ENCODE results near the gene RPS8. TPM values are rescaled to one million over a fixed set of nuclear protein-coding genes. Genes with fewer than 3 reads are reported as not detected.

Gene RPS8
- total RNA-seq, result 1,727 and 1,738 TPM in 2 replicates

DNA sequence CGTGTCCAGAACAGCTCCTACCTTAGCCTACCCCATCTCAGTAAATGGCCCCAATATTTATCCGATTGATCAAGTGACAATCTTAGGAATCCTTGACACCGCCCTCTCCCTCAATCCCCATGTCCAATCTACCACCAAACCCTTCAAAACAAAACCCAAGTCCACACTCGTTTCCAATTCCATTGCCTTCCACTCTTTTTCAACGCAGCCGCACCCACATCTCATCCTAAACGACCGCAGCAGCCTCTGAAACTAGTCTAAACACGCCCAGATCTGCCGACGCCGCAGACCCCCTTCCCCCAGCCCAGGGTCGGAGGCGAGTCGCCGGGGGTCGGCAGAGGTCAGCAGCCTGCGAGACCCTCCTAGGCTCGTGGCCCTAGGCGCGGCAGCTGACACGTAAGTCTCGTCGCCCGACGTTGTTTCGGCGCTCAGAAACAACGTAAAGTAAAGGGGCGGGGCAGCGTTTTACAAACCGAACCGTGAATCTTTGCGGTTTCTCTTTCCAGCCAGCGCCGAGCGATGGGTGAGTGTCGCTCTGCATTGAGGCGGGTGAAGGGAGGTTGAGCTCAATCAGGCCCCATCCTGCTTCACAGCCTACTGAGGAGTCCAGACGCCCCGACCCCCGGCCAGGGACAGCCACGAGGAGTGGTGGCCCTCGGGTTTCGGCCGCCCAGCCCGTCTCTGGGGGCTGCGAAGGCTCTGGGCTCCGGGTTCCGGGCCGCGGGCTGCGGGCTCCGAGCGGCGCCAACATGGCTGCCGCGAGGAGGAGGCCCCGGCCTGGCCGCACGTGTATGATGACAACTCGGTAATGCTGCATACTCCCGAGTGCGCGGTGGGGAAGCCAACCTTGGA, at the start of gene RPS8:
Gene RPS8 (plus strand): TSS at position 463 of the 852 bp plus-strand sequence. CDS start 57 bp downstream, at position 520.

DNA sequence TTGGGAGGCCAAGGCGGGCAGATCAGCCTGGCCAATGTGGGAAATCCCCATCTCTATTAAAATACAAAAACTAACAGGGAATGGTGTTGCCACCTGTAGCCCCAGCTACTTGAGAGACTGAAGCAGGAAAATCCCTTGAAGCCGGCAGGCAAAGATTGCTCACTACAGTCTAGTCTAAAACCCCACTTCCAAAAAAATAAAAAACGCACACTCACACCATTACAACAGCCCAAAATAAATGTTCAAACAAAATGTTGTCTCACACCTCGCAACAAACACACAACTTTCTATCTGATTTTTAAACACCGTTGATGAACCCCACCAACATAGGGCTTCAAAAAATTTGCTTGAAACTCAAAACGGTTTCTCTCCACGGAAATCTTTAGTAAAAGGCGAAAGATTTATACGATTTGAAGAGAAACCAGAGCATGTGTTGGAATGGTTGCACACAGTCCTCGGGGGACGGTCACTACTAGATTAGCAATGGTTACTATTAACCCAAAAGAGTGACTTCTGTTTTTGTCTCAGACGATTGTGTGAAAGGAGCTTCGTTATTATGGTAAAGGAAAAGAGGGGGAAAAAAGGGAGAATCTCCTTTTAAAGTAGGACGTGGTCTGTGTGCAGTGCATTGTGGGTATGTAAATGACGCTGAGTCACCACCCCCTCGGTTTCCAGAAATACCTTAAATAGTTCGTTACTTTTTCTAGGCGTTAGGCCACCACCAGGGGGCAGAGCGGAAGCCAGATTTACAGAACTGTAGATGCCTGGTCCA, 44.4 kb upstream of the RPS8 start, which contains the start of gene RNU5D-1:
Gene RNU5D-1 (minus strand): TSS at position 430 of the 772 bp plus-strand sequence.

DNA sequence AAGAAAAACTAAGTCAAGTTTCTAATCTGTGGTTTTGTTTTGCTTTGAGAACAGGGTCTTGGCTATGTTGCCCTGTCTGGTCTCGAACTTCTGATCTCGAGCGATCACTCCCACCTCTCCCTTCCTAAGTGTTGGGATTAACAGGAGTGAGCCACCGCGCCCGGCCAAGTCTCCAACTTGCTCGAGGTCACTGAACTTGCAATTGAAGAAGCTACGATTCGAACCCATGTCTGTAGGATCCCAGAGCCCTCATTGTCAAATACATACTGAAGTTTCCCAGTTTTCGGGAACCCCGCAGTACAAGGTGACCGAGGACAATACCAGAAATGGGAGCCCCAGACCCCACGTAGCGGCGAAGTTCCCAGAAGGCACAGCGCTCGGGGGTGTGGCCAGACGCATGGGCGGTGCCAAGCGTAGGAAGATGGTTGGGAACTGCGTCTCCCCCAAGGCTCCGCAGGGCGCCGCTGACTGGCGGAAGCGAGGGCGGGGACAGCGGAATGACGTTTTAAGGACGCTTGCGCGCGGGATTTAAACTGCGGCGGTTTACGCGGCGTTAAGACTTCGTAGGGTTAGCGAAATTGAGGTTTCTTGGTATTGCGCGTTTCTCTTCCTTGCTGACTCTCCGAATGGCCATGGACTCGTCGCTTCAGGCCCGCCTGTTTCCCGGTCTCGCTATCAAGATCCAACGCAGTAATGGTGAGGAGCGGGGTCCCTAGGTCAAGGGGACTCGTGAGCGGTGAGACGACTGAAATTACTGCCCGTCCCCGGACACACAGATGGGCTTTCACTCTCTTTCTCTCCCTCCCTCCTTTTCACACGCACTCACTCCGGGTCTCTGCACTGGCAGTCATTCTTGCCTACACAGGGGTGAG, 35.8 kb upstream of the RPS8 start, which contains the start of gene KIF2C:
Gene KIF2C (plus strand): TSS at position 531 of the 872 bp plus-strand sequence. CDS start 96 bp downstream, at position 627.

DNA sequence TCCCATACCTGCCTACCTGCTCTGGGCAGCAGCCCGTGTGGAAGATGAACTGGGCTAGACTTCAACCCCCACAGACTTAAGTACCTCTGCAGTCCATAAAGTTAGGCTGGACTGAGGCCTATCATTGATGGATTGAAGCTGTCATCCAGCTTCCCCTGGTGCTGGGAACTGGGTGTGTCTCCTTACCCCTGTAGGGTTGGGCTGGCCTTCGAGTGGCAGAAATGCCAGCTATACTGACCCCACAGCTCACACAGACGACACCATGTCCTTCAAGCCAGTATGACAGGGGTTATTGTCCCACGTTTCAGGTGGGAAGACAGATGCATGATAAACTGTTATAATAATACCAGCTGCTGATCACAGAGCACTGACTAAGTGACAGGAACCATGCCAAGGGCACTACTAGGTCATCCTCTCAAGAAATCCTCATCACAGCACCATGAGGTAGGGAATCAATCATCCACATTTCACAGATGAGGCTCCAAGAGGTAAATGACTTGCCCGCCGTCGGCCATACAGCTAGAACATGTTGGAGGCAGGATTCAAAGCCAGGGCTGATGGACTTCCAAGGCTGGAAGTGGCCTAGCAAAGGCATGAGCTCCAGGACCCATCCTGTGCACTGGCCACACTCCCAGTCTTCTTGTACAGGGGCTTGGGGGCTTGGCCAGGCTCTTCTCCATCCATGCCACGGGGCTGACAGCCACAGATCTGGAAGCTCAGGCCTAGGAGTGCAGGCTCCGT, 12.9 kb downstream of the RPS8 start, which contains the start of gene BEST4:
Gene BEST4 (minus strand): TSS at position 51 of the 741 bp plus-strand sequence. CDS start 465 bp downstream, outside the sequence.

DNA sequence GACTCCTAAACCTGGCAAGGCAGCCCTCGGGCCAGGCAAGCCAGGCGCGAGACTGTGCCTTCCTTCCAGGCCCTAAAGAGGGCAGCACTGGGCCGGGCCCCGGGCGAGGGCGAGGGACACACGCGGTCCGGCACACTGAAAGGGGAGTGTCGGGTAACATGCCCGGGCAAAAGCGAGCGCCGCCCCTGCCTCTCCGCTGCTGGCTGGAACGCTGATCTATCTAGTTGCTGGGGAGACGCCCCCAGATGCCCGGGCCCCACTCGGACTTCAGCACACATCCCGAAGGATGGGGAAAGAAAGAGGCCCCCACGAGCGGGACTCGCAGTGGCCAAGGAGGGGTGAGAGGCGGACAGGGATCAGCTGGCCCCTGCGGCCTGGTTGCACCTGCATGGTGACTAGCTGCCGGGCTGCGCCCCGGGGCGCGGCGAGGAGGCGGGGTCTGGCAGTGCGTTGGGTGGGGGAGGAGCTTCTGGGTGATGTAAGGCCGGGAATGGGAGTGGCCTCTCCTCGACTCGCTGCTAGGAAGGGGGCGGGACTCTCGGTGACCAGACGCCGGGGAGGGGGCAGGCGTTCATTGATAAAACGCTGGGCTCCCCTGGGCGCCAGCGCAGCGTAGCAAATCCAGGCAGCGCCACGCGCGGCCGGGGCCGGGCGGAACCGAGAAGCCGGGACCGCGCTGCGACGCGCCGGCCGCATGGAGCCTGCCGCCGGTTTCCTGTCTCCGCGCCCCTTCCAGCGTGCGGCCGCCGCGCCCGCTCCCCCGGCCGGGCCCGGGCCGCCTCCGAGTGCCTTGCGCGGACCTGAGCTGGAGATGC, 24.6 kb downstream of the RPS8 start, which contains the start of gene PLK3:
Gene PLK3 (plus strand): TSS at position 608 of the 815 bp plus-strand sequence. CDS start 87 bp downstream, at position 695.

DNA sequence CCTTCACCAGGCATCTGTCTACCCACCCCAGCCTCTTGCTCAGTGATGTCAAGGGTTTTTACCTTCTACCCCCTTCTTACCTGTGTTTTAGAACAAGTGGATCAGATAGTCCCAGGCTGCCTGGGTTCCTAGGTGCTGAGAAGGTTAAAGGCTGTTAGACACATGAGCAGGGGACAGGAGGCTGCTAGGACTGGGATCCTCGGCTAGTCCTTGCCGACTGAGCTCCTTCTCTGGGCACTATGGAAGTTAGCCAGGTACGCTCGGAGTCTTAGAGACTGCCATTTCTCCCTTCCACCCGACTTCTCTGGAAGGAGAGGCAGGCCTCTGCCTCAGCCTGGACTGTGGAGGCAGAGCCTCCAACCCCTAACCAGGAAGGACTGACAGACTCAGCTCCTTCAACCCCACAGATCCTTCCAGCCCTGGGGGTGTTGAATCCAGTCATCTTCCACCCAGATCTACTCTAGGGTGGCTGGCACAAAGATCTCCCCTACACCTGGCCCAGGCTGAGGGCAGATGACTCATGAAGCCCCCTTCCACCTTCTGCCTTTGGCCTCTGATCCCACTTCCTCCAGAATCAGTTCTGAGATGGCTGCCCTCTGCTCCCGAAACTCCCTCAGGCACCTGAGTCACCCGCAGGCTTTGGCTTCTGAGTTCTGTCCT, 31.5 kb downstream of the RPS8 start, which contains the start of gene DYNLT4:
Gene DYNLT4 (minus strand): TSS at position 648 of the 660 bp plus-strand sequence. CDS start 683 bp downstream, outside the sequence.

DNA sequence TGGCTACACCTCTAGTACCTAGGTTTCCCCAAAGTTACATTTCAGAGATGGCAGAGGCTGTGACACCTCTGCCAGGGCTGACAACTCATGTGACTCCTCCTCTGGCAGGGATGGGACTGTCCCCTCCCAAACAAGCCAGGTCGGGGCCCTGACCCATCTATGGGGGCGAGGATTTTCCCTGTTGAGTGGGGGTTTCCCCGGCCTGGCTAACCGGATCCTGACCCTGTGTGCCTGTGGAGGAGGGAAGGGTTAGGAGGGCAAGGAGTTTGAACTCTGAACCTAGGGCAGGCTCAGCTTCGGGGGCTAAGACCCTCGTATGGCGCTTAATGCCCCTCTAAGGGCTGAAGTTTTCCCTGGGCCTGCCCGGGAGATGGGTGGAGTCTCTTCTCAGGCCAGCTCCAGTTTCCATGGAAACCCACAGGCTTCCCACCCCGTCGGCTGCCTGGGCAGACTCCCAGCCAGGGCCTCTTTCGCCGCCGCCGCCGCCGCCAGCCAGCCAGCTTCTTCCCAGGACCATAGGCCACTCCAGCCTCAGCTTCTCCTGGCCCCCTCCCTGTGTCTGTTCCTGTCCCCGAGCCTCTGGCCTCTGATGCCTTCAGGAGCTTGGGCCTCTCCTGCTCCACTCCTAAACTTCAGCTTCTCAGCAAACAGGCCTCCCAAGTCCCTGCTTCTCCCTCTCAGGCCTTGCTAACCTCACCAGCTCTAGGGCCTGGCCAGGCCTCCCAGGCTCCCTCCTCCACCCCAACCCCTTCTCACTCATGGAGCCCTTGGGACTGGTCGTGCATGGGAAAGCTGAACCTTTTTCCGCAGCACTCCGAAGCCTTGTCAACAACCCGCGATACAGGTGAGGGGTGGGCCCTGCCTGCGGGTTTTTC, 33.0 kb downstream of the RPS8 start, which contains the start of gene BTBD19:
Gene BTBD19 (plus strand): TSS at position 461 of the 875 bp plus-strand sequence. CDS start 298 bp downstream, at position 759.

Other genes starting within 250 kb of the RPS8 start
- 3.6 and 4.9 TPM in 2 replicates for gene TMEM53, start 101.1 kb upstream of the RPS8 start, total RNA-seq
- gene ARMH1, start 100.8 kb upstream of the RPS8 start, total RNA-seq, result 0.71 and 0.83 TPM in 2 replicates
- not detected in 2 replicates for gene RNU5D-1, start 44.4 kb upstream of the RPS8 start, total RNA-seq
- 2.9 and 3.4 TPM in 2 replicates for gene KIF2C, start 35.7 kb upstream of the RPS8 start, total RNA-seq
- under 0.01 TPM in 1 of 2 replicates, not detected in the other for gene BEST4, start 12.6 kb downstream of the RPS8 start, total RNA-seq
- 11.9 and 20.8 TPM in 2 replicates for gene PLK3, start 24.8 kb downstream of the RPS8 start, total RNA-seq
- gene DYNLT4, start 31.8 kb downstream of the RPS8 start, total RNA-seq, result not detected in 2 replicates
- 4.3 and 8.3 TPM in 2 replicates for gene BTBD19, start 33.0 kb downstream of the RPS8 start, total RNA-seq
- under 0.01 and 0.14 TPM in 2 replicates for gene PTCH2, start 67.7 kb downstream of the RPS8 start, total RNA-seq
- 32.9 TPM in 2 replicates for gene EIF2B3, start 211.1 kb downstream of the RPS8 start, total RNA-seq
- 9.7 and 12.6 TPM in 2 replicates for gene HECTD3, start 235.8 kb downstream of the RPS8 start, total RNA-seq
- 152 and 165 TPM in 2 replicates for gene UROD, start 236.7 kb downstream of the RPS8 start, total RNA-seq